HepG2 (cell line): ENCODE results near the gene CBLN3. TPM values are rescaled to one million over a fixed set of nuclear protein-coding genes. Genes with fewer than 3 reads are reported as not detected.

ENCODE experiments used
- CCDC6 ChIP-seq: sonication (generic); formaldehyde crosslinking; IDR thresholded peaks from 2 replicates; pipeline ENCODE4 v1.8.1; 2022; ENCODE audit warnings: mild to moderate bottlenecking, missing genetic modification reagents, moderate library complexity
- GPN1 ChIP-seq: sonication (generic); formaldehyde crosslinking; IDR thresholded peaks from 2 replicates; pipeline ENCODE4 v1.5.1; 2020; ENCODE audit warnings: missing genetic modification reagents, borderline replicate concordance
- RARG ChIP-seq: sonication (generic); formaldehyde crosslinking; IDR thresholded peaks from 2 replicates; pipeline ENCODE4 v1.4.0; 2020; ENCODE audit warnings: low read depth, mild to moderate bottlenecking, missing genetic modification reagents
- TCF12 ChIP-seq, 2 experiments: fragments of 450-650 bp in 1 of 2; sonication (generic) in 1 of 2; formaldehyde crosslinking in 1 of 2; IDR thresholded peaks; 2 replicates each; pipeline versions ENCODE4 v1.6.1 to v1.8.0; 2017 to 2022; ENCODE audit warnings: antibody characterized with exemption in 1 of 2, mild to moderate bottlenecking in 1 of 2, missing genetic modification reagents in 1 of 2, moderate library complexity in 1 of 2
- TOPORS ChIP-seq: sonication (generic); formaldehyde crosslinking; IDR thresholded peaks from 2 replicates; pipeline ENCODE4 v1.8.0; 2023; ENCODE audit warnings: mild to moderate bottlenecking, missing genetic modification reagents
- ZBTB7A ChIP-seq: sonication (generic); formaldehyde crosslinking; IDR thresholded peaks from 2 replicates; pipeline ENCODE4 v1.8.0; 2022; ENCODE audit warnings: mild to moderate bottlenecking, missing genetic modification reagents
- ZEB1 ChIP-seq: IDR thresholded peaks from 2 replicates; pipeline ENCODE4 v1.6.1; 2012; ENCODE audit warnings: mild to moderate bottlenecking, low read depth, inconsistent platforms; ENCODE audit not compliant: insufficient replicate concordance
- ZFP1 ChIP-seq: IDR thresholded peaks from 2 replicates; pipeline ENCODE4 v1.6.1; 2016
- ZNF138 ChIP-seq: sonication (generic); formaldehyde crosslinking; IDR thresholded peaks from 2 replicates; pipeline ENCODE4 v1.5.0; 2020; ENCODE audit warnings: mild to moderate bottlenecking, low read depth, missing genetic modification reagents
- ZNF256 ChIP-seq: sonication (generic); formaldehyde crosslinking; conservative IDR thresholded peaks from 2 replicates; pipeline ENCODE4 v1.4.0; 2020; ENCODE audit warnings: missing genetic modification reagents
- ZNF260 ChIP-seq: sonication (generic); formaldehyde crosslinking; IDR thresholded peaks from 2 replicates; pipeline ENCODE4 v1.4.0; 2020; ENCODE audit warnings: missing genetic modification reagents, low read depth, mild to moderate bottlenecking, borderline replicate concordance
- ZNF335 ChIP-seq: sonication (generic); formaldehyde crosslinking; IDR thresholded peaks from 2 replicates; pipeline ENCODE4 v1.4.0; 2020; ENCODE audit warnings: missing genetic modification reagents
- polyA plus RNA-seq, 8 experiments: library from polyadenylated mRNA; depleted of rRNA in 3 of 8; stranded (reverse) in 7 of 8; unstranded in 1 of 8; fragments of >200 nt; fragmentation: Illumina TruSeq in 4 of 8; extraction: Trizol in 4 of 8; gene quantifications; 2 replicates each; pipeline versions ENCODE4 v1.2.1 to v1.2.3, GENCODE V29; 2011 to 2016; ENCODE audit warnings: low read depth in 4 of 8, missing spikeins in 1 of 8, mixed read lengths in 1 of 8; ENCODE audit not compliant: insufficient read depth in 1 of 8
- total RNA-seq, 5 experiments: library from RNA; depleted of rRNA; stranded (reverse); fragments of >200 nt; fragmentation: Illumina TruSeq; extraction: Trizol; gene quantifications; 2 replicates each; pipeline ENCODE4 v1.2.3, GENCODE V29; 2016; ENCODE audit warnings: low read depth in 1 of 5
- TF ChIP-seq, protein P1 (sequence below): sonication (generic); formaldehyde crosslinking; IDR thresholded peaks from 2 replicates; pipeline ENCODE4 v1.4.0; 2020; ENCODE audit warnings: low read depth, mild to moderate bottlenecking, missing genetic modification reagents
- TF ChIP-seq, protein P2 (sequence below), 2 experiments: fragments of 450-650 bp in 1 of 2; sonication (generic) in 1 of 2; formaldehyde crosslinking in 1 of 2; IDR thresholded peaks; 2 replicates each; pipeline versions ENCODE4 v1.6.1 to v1.8.0; 2016 to 2022; ENCODE audit warnings: antibody characterized with exemption in 1 of 2, mild to moderate bottlenecking in 1 of 2, missing genetic modification reagents in 1 of 2
- TF ChIP-seq, protein P3 (sequence below), 2 experiments: sonication (generic) in 1 of 2; formaldehyde crosslinking in 1 of 2; IDR thresholded peaks; 2 replicates each; pipeline versions ENCODE4 v1.4.0 to v1.6.1; 2018 to 2020; ENCODE audit warnings: missing genetic modification reagents in 2 of 2, borderline replicate concordance in 1 of 2, low read depth in 1 of 2, mild to moderate bottlenecking in 1 of 2, missing biosample characterization in 1 of 2

Gene CBLN3
- total and polyA plus RNA-seq, 2 of the 13 experiments (the other 11 are each of a cell fraction or from before 2014, with no cell fraction given), result 0.66 to 0.98 TPM

DNA sequence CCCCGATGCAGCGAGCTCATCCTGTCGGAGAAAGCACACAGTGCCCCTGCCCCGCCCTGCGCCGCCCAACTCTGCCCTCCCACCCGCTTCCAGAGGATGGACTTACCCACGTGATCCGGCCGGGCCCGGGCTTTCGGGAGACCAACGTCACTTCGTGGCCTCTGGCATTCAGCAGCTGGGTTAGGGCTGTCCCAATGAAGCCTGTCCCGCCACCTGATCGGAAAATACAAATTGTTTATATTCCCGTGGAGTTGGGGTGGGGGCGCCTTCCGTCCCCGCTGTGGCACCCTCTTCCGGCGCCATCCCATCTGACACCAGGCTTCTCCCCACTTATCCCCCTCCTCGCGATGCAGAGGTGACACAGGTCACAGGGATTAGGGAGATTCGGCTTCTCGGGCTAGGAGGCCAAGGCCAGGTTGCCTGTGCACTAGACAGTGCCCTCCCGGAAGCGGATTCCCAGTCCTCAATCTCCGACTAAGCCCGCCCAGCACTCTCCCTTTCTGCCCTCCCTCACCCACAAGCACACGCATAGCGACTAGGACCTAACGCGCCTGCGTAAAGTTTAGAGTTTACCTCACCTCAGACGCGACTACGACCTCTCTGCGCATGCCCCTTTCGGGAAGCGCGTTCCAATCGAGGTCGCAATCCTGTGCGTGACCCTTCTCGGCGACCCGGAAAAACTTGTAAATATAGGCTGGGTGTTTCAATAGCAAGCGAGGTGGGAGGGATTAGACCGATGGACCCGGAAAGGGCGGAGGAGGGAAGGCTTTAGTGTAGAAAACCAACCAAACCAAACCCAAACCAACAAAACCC is 13.0 kb upstream of the CBLN3 start, which contains the start of gene SDR39U1 (continued):
- TF ChIP-seq, protein P1, sequence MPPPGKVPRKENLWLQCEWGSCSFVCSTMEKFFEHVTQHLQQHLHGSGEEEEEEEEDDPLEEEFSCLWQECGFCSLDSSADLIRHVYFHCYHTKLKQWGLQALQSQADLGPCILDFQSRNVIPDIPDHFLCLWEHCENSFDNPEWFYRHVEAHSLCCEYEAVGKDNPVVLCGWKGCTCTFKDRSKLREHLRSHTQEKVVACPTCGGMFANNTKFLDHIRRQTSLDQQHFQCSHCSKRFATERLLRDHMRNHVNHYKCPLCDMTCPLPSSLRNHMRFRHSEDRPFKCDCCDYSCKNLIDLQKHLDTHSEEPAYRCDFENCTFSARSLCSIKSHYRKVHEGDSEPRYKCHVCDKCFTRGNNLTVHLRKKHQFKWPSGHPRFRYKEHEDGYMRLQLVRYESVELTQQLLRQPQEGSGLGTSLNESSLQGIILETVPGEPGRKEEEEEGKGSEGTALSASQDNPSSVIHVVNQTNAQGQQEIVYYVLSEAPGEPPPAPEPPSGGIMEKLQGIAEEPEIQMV (CRISPR knock-in tag), result peak; percentile 9; the same call in 1 of the 2 replicates
- no peak for TF ChIP-seq TCF12 (IDR thresholded peaks at IDR 0.05)
- peak; percentile 98; the same call in 1 of the 2 replicates for TF ChIP-seq TCF12 (CRISPR knock-in tag; IDR thresholded peaks at IDR 0.05)
- no peak for TF ChIP-seq GPN1
- no peak for TF ChIP-seq ZEB1
- TF ChIP-seq, protein P2, sequence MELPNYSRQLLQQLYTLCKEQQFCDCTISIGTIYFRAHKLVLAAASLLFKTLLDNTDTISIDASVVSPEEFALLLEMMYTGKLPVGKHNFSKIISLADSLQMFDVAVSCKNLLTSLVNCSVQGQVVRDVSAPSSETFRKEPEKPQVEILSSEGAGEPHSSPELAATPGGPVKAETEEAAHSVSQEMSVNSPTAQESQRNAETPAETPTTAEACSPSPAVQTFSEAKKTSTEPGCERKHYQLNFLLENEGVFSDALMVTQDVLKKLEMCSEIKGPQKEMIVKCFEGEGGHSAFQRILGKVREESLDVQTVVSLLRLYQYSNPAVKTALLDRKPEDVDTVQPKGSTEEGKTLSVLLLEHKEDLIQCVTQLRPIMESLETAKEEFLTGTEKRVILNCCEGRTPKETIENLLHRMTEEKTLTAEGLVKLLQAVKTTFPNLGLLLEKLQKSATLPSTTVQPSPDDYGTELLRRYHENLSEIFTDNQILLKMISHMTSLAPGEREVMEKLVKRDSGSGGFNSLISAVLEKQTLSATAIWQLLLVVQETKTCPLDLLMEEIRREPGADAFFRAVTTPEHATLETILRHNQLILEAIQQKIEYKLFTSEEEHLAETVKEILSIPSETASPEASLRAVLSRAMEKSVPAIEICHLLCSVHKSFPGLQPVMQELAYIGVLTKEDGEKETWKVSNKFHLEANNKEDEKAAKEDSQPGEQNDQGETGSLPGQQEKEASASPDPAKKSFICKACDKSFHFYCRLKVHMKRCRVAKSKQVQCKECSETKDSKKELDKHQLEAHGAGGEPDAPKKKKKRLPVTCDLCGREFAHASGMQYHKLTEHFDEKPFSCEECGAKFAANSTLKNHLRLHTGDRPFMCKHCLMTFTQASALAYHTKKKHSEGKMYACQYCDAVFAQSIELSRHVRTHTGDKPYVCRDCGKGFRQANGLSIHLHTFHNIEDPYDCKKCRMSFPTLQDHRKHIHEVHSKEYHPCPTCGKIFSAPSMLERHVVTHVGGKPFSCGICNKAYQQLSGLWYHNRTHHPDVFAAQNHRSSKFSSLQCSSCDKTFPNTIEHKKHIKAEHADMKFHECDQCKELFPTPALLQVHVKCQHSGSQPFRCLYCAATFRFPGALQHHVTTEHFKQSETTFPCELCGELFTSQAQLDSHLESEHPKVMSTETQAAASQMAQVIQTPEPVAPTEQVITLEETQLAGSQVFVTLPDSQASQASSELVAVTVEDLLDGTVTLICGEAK (IDR thresholded peaks at IDR 0.05), result peak; percentile 94
- TF ChIP-seq, protein P2 (CRISPR knock-in tag; IDR thresholded peaks at IDR 0.05), result peak; percentile 84
- peak; percentile 95; the same call in 1 of the 2 replicates for TF ChIP-seq ZNF256
- no peak for TF ChIP-seq RARG (CRISPR knock-in tag)
- no peak; the same call in none of the 2 replicates for TF ChIP-seq ZFP1
- peak; percentile 87; the same call in 1 of the 2 replicates for TF ChIP-seq CCDC6 (CRISPR knock-in tag)
- TF ChIP-seq, protein P3, sequence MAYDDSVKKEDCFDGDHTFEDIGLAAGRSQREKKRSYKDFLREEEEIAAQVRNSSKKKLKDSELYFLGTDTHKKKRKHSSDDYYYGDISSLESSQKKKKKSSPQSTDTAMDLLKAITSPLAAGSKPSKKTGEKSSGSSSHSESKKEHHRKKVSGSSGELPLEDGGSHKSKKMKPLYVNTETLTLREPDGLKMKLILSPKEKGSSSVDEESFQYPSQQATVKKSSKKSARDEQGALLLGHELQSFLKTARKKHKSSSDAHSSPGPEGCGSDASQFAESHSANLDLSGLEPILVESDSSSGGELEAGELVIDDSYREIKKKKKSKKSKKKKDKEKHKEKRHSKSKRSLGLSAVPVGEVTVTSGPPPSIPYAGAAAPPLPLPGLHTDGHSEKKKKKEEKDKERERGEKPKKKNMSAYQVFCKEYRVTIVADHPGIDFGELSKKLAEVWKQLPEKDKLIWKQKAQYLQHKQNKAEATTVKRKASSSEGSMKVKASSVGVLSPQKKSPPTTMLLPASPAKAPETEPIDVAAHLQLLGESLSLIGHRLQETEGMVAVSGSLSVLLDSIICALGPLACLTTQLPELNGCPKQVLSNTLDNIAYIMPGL (CRISPR knock-in tag; IDR thresholded peaks at IDR 0.05; ENCODE audit: borderline replicate concordance in 1 of 2, low read depth in 1 of 2), result peak; percentile 82 to 94
- no peak; the same call in none of the 2 replicates for TF ChIP-seq ZBTB7A (CRISPR knock-in tag)
- peak; percentile 40; the same call in 1 of the 2 replicates for TF ChIP-seq ZNF260 (CRISPR knock-in tag)
- 0 out of 2 replicates have a peak, but pooled peaks have one; percentile 30 for TF ChIP-seq ZNF138 (CRISPR knock-in tag)
- TF ChIP-seq ZNF335 (CRISPR knock-in tag), result peak; percentile 99
- peak; percentile 94; the same call in 1 of the 2 replicates for TF ChIP-seq TOPORS (CRISPR knock-in tag)
